Loucy (cell line): Measurements from ENCODE around the gene MTSS2.

ENCODE experiments used
- CTCF ChIP-seq: fragments of 200-600 bp; sonication (generic); conservative IDR thresholded peaks from 2 replicates; pipeline ENCODE4 v1.5.1; 2014; ENCODE audit warnings: mild to moderate bottlenecking, antibody characterized with exemption, low read length
- EZH2phosphoT487 ChIP-seq: fragments of 200-600 bp; IDR thresholded peaks from 2 replicates; pipeline ENCODE4 v1.6.1; 2018; ENCODE audit warnings: antibody characterized with exemption, mild to moderate bottlenecking, moderate library complexity, borderline replicate concordance

GRCh38 chr16:70677499-70678120 is 8.2 kb downstream of the MTSS2 start:
- no peak for TF ChIP-seq CTCF
- no peak for TF ChIP-seq EZH2phosphoT487
